Measurements from ENCODE around the gene C1QC. TPM values are rescaled to one million over a fixed set of nuclear protein-coding genes. Genes with fewer than 3 reads are reported as not detected.
A peak's percentile ranks its signal among the peaks of the same experiment; 100 is the strongest.

Gene C1QC
- total and polyA plus RNA-seq, 11 donors, result 13.9 to 674 (median 50.0) TPM

DNA sequence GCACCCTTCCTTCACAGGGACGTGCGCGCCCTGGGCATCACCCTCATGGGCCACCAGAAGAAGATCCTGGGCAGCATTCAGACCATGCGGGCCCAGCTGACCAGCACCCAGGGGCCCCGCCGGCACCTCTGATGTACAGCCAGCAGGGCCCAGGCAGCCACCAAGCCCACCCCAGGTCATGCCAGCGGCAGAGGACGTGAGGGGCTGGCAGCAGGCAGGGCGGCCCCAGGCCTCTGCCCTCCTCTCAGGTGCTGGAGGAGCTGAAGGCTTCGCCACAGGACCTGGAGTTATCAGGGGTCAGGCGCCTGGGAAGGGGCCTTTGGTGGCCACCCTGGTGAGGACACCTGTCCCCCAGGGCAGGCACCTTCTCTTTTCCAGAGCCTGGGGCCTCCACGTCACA lies 41.8 kb upstream of the C1QC start:
- Histone ChIP-seq H3K4me1 (no peaks in the 10 kb centered on the region), H3K27ac (no peak overlapping the region), H3K36me3 (no peaks in the 10 kb centered on the region), H3K27me3 (peaks cover 0 to 68% (median 15%) of the 10 kb centered on the region in 9 donors), H3K4me3 (no peak overlapping the region), H3K9me3 (no peaks in the 10 kb centered on the region)
- TF ChIP-seq, protein P1, sequence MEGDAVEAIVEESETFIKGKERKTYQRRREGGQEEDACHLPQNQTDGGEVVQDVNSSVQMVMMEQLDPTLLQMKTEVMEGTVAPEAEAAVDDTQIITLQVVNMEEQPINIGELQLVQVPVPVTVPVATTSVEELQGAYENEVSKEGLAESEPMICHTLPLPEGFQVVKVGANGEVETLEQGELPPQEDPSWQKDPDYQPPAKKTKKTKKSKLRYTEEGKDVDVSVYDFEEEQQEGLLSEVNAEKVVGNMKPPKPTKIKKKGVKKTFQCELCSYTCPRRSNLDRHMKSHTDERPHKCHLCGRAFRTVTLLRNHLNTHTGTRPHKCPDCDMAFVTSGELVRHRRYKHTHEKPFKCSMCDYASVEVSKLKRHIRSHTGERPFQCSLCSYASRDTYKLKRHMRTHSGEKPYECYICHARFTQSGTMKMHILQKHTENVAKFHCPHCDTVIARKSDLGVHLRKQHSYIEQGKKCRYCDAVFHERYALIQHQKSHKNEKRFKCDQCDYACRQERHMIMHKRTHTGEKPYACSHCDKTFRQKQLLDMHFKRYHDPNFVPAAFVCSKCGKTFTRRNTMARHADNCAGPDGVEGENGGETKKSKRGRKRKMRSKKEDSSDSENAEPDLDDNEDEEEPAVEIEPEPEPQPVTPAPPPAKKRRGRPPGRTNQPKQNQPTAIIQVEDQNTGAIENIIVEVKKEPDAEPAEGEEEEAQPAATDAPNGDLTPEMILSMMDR (IDR thresholded peaks at IDR 0.05), result no peak
- no peak for TF ChIP-seq POLR2A (IDR thresholded peaks at IDR 0.05)
- DNase-seq (no peak), ATAC-seq (peak in 1 of 4 donors; percentile 29)
- 88 to 95% (median 92%) methylated on average over 6 to 12 of the region's 12 CpGs for WGBS, 4 donors
- intact Hi-C loops (cut with DNase I), result no loop called here

DNA sequence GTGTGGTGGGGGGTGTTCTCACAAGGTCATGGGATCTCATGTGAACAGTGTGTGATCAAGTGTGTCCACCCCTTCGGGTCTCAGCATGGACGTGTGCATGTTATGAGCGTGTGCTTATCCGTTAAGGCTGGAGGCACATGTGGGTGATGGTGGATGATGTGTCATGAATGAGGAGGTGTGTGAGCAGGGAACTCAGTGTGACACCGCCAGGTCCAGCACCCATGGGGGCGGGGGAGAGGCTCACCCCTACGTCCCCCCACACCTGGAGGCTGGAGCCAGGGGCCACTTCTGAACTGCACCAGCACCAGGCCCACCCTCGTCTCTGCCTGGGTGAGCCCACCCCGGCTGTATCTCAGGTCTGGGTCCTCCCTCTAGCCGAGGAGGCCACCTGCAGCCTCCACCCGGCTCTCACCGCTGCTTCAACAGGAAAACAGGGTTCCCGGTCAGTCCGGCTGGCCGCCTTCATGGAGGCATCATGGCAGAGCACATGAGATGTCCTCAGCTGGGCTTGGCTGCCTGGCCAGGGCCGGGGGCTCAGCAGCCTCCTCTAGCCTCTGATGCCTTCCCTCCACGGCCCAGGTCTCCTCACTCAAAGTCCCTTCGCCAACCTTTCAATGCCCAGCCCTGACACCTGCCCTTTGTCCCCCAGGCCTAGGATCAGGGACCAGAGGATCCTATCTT lies 41.2 kb upstream of the C1QC start:
- H3K27me3 ChIP-seq, result peaks cover 0 to 68% (median 15%) of the 10 kb centered on the region in 9 donors
- no peak for TF ChIP-seq POLR2A (IDR thresholded peaks at IDR 0.05)
- TF ChIP-seq, protein P1 (IDR thresholded peaks at IDR 0.05), result no peak
- no peaks in the 10 kb centered on the region for H3K9me3 ChIP-seq
- no peaks in the 10 kb centered on the region for H3K36me3 ChIP-seq
- no peak for ATAC-seq
- intact Hi-C loops (cut with DNase I), result no loop called here
- no peak for DNase-seq
- no peak overlapping the region for H3K4me3 ChIP-seq
- H3K4me1 ChIP-seq, result no peaks in the 10 kb centered on the region
- no peak overlapping the region for H3K27ac ChIP-seq
- 78 to 85% (median 82%) methylated on average over 17 to 18 of the region's 18 CpGs for WGBS, 4 donors

DNA sequence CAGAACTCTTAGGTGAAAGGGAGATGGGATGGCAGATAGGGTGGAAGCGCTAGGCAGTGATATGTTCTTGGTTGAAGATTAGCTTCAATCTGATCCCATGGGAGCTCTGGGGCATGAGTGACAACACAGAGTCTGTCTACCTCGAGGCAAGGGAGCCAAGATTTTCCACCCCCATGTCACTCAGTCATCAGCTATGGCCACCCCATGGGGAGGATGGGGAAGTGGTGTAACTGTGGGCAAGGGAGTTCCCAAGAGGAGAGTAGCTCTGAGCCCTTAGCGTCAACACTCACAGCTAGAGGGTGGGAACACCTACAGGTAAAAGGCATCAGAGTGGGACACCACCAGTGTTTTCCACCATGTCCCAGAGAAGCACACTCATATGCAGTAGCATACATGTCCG lies 37.3 kb upstream of the C1QC start:
- Histone ChIP-seq H3K27me3 (peaks cover 0 to 62% (median 24%) of the 10 kb centered on the region in 9 donors), H3K4me3 (no peak overlapping the region), H3K9me3 (no peaks in the 10 kb centered on the region), H3K36me3 (no peaks in the 10 kb centered on the region), H3K27ac (no peak overlapping the region), H3K4me1 (no peaks in the 10 kb centered on the region)
- DNase-seq (no peak), ATAC-seq (no peak)
- intact Hi-C loops (cut with DNase I), result no loop called here
- 49 to 58% (median 55%) methylated on average over 4 of the region's 4 CpGs for WGBS, 4 donors
- TF ChIP-seq, protein P1 (IDR thresholded peaks at IDR 0.05), result no peak
- no peak for TF ChIP-seq POLR2A (IDR thresholded peaks at IDR 0.05)

DNA sequence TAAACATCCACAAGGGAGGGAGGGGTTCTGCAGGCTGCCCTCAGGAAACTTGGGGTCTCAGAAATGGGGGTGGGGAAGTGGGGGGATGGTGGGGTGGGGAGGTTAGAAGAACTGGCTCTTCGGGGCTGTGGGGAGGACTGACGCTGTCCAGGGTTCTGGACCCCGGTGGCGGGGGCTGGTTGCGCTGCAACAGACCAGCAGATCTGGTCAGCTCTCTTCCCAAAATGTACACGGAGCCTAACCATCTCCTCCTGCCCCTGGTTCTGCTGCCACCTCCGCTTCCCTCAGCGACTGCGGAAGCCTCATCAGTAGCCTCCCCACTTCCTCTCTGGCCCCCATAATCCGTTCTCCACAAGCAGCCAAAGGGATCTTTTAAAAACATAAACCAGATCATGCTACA lies 36.3 kb upstream of the C1QC start:
- H3K27me3 ChIP-seq, result peaks cover 0 to 57% (median 24%) of the 10 kb centered on the region in 9 donors
- no peaks in the 10 kb centered on the region for H3K9me3 ChIP-seq
- TF ChIP-seq, protein P1 (IDR thresholded peaks at IDR 0.05), result no peak
- no peak for TF ChIP-seq POLR2A (IDR thresholded peaks at IDR 0.05)
- H3K27ac ChIP-seq, result no peak overlapping the region
- no peaks in the 10 kb centered on the region for H3K36me3 ChIP-seq
- DNase-seq (no peak), ATAC-seq (no peak)
- no peak overlapping the region for H3K4me3 ChIP-seq
- 6 to 8% (median 7%) methylated on average over 10 of the region's 10 CpGs for WGBS, 4 donors
- intact Hi-C loops (cut with DNase I), result no loop called here
- no peaks in the 10 kb centered on the region for H3K4me1 ChIP-seq
